ENCODE measurements around the gene SKOR1. TPM values are rescaled to one million over a fixed set of nuclear protein-coding genes. Genes with fewer than 3 reads are reported as not detected.

The SKOR1 gene
- total RNA-seq, 1 donor from 2014 or later, result not detected

DNA sequence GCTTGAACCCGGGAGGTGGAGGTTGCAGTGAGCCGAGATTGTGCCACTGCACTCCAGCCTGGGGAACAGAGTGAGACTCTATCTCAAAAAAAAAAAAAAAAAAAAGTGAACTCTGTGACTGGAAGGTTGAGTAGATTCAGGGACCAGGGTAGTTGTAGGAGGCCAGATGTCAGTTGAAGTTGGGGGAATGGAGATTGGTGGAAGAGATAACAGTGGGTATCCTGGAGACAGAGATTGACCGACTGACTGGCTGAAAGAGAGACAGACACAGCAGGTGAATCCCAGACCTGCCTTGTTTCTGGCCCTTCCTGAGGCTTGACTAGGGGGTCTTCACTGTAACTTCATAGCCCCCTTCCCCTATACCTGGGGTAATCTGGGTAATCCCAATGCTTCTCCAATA, 36.7 kb downstream of the SKOR1 start:
- DNase-seq (ENCODE audit: low read depth), result no peak
- Histone ChIP-seq H3K36me3 (ENCODE audit: control insufficient read depth, insufficient read depth, low read length) (no peaks in the 10 kb centered on the region), H3K4me3 (ENCODE audit: low read depth, low read length) (no peak overlapping the region), H3K27me3 (ENCODE audit: control insufficient read depth, insufficient read depth, low read length) (no peaks in the 10 kb centered on the region)
- TF ChIP-seq, protein P1, sequence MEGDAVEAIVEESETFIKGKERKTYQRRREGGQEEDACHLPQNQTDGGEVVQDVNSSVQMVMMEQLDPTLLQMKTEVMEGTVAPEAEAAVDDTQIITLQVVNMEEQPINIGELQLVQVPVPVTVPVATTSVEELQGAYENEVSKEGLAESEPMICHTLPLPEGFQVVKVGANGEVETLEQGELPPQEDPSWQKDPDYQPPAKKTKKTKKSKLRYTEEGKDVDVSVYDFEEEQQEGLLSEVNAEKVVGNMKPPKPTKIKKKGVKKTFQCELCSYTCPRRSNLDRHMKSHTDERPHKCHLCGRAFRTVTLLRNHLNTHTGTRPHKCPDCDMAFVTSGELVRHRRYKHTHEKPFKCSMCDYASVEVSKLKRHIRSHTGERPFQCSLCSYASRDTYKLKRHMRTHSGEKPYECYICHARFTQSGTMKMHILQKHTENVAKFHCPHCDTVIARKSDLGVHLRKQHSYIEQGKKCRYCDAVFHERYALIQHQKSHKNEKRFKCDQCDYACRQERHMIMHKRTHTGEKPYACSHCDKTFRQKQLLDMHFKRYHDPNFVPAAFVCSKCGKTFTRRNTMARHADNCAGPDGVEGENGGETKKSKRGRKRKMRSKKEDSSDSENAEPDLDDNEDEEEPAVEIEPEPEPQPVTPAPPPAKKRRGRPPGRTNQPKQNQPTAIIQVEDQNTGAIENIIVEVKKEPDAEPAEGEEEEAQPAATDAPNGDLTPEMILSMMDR (IDR thresholded peaks at IDR 0.05; ENCODE audit: insufficient read depth, low read length, poor library complexity, severe bottlenecking), result no peak

GRCh38 chr15:67862750-67863441, 37.6 kb downstream of the SKOR1 start:
- no peak for DNase-seq (ENCODE audit: low read depth)
- TF ChIP-seq, protein P1 (IDR thresholded peaks at IDR 0.05; ENCODE audit: insufficient read depth, low read length, poor library complexity, severe bottlenecking), result no peak
- H3K4me3 ChIP-seq (ENCODE audit: low read depth, low read length), result no peak overlapping the region
- no peaks in the 10 kb centered on the region for H3K36me3 ChIP-seq (ENCODE audit: control insufficient read depth, insufficient read depth, low read length)
- no peaks in the 10 kb centered on the region for H3K27me3 ChIP-seq (ENCODE audit: control insufficient read depth, insufficient read depth, low read length)

GRCh38 chr15:67863442-67863987, 38.2 kb downstream of the SKOR1 start:
- H3K27me3 ChIP-seq (ENCODE audit: control insufficient read depth, insufficient read depth, low read length), result no peaks in the 10 kb centered on the region
- no peak for DNase-seq (ENCODE audit: low read depth)
- TF ChIP-seq, protein P1 (IDR thresholded peaks at IDR 0.05; ENCODE audit: insufficient read depth, low read length, poor library complexity, severe bottlenecking), result peak; percentile 91

GRCh38 chr15:67865331-67865730, 40.0 kb downstream of the SKOR1 start:
- TF ChIP-seq, protein P1 (IDR thresholded peaks at IDR 0.05; ENCODE audit: insufficient read depth, low read length, poor library complexity, severe bottlenecking), result no peak
- Histone ChIP-seq H3K36me3 (ENCODE audit: control insufficient read depth, insufficient read depth, low read length) (no peaks in the 10 kb centered on the region), H3K4me3 (ENCODE audit: low read depth, low read length) (no peak overlapping the region), H3K27me3 (ENCODE audit: control insufficient read depth, insufficient read depth, low read length) (no peaks in the 10 kb centered on the region)
- DNase-seq (ENCODE audit: low read depth), result no peak

More at GRCh38 chr15:67863442-67863987, 38.2 kb downstream of the SKOR1 start:
- Histone ChIP-seq H3K4me3 (ENCODE audit: low read depth, low read length) (peak overlapping the region; percentile 29), H3K36me3 (ENCODE audit: control insufficient read depth, insufficient read depth, low read length) (no peaks in the 10 kb centered on the region)

DNA sequence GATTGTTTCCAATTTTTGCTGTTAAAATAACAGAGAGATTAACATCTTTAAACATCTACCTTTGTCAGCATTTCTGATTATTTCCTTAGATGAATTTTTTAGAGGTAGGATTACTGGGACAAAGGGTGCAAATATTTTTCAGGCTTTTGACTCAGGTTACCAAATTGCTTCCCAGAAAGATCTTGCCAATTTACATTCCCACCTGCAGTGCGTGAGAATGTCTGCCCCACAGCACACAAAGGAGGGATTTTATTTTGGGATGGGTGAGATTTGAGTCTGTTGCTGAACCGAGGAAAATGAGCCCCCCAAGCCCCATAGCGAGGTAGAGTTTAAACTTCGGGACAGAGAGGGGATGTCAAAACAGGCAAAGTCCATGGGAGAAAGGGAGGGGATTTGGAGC, 40.5 kb downstream of the SKOR1 start:
- Histone ChIP-seq H3K4me3 (ENCODE audit: low read depth, low read length) (no peak overlapping the region), H3K36me3 (ENCODE audit: control insufficient read depth, insufficient read depth, low read length) (no peaks in the 10 kb centered on the region), H3K27me3 (ENCODE audit: control insufficient read depth, insufficient read depth, low read length) (no peaks in the 10 kb centered on the region)
- DNase-seq (ENCODE audit: low read depth), result no peak
- TF ChIP-seq, protein P1 (IDR thresholded peaks at IDR 0.05; ENCODE audit: insufficient read depth, low read length, poor library complexity, severe bottlenecking), result no peak

GRCh38 chr15:67869701-67870100, 44.4 kb downstream of the SKOR1 start:
- H3K27me3 ChIP-seq (ENCODE audit: control insufficient read depth, insufficient read depth, low read length), result no peaks in the 10 kb centered on the region
- no peak for DNase-seq (ENCODE audit: low read depth)
- TF ChIP-seq, protein P1 (IDR thresholded peaks at IDR 0.05; ENCODE audit: insufficient read depth, low read length, poor library complexity, severe bottlenecking), result no peak
- H3K4me3 ChIP-seq (ENCODE audit: low read depth, low read length), result no peak overlapping the region
- H3K36me3 ChIP-seq (ENCODE audit: control insufficient read depth, insufficient read depth, low read length), result no peaks in the 10 kb centered on the region
